GM19328 (cell line): Measurements from ENCODE around the gene TANC1.
"Not testable (repeated sequence)": the region's sequence is repeated elsewhere in the genome, so short reads cannot be mapped to it uniquely, and the experiment has no call there.

Source experiments
- ATAC-seq: cut with Tn5 transposase; IDR thresholded peaks from one replicate; pipeline ENCODE4 v1.9.1; 2021; ENCODE audit warnings: mild to moderate bottlenecking, moderate library complexity; ENCODE audit not compliant: unreplicated experiment

The TANC1 gene

GRCh38 chr2:159134979-159135378 lies 166.5 kb downstream of the TANC1 start:
- ATAC-seq, result no peak

- ATAC-seq, result no peak
These were observed 168.0 kb downstream of the TANC1 start for GRCh38 chr2:159136391-159136790.

- no peak for ATAC-seq
These were observed 169.2 kb downstream of the TANC1 start for GRCh38 chr2:159137511-159138241.

- ATAC-seq, result no peak
These were observed 170.3 kb downstream of the TANC1 start for GRCh38 chr2:159138642-159139182.

GRCh38 chr2:159139216-159139933 lies 170.9 kb downstream of the TANC1 start:
- no peak for ATAC-seq

- ATAC-seq, result no peak
These were observed 171.8 kb downstream of the TANC1 start for GRCh38 chr2:159140070-159140769.

- ATAC-seq, result not testable (repeated sequence)
These were observed 172.4 kb downstream of the TANC1 start for GRCh38 chr2:159140821-159141220.

- ATAC-seq, result peak; percentile 42
These were observed 176.6 kb downstream of the TANC1 start for GRCh38 chr2:159144776-159145614.

GRCh38 chr2:159145745-159146354 lies 177.4 kb downstream of the TANC1 start:
- no peak for ATAC-seq

GRCh38 chr2:159146996-159147666 lies 178.7 kb downstream of the TANC1 start:
- no peak for ATAC-seq

GRCh38 chr2:159147690-159148089 lies 179.2 kb downstream of the TANC1 start:
- no peak for ATAC-seq

GRCh38 chr2:159148901-159149300 lies 180.5 kb downstream of the TANC1 start:
- ATAC-seq, result no peak

GRCh38 chr2:159149747-159150146 lies 181.3 kb downstream of the TANC1 start:
- ATAC-seq, result no peak

- ATAC-seq, result no peak
These were observed 181.9 kb downstream of the TANC1 start for GRCh38 chr2:159150280-159150746.

- no peak for ATAC-seq
These were observed 183.0 kb downstream of the TANC1 start for GRCh38 chr2:159151198-159152127.

GRCh38 chr2:159152128-159152778 lies 183.8 kb downstream of the TANC1 start:
- ATAC-seq, result no peak

- ATAC-seq, result no peak
These were observed 184.6 kb downstream of the TANC1 start for GRCh38 chr2:159153063-159153462.

- ATAC-seq, result no peak
These were observed 185.0 kb downstream of the TANC1 start for GRCh38 chr2:159153463-159153862.
